Lower lobe of right lung (tissue), 2 donors: ENCODE measurements around the gene RHOBTB3. TPM values are rescaled to one million over a fixed set of nuclear protein-coding genes. Genes with fewer than 3 reads are reported as not detected.
A peak's percentile ranks its signal among the peaks of the same experiment; 100 is the strongest.

Experiments used
- ATAC-seq, 2 donors: fragments of 200-7000 bp; cut with Tn5 transposase; one replicate each; pipeline ENCODE4 v1.9.1; 2020 to 2022; ENCODE audit warnings: mild to moderate bottlenecking in 2 of 2, moderate library complexity in 2 of 2
- DNase-seq: peaks from one replicate; pipeline ENCODE4 v3.0.0-alpha.2; 2020
- H3K27ac ChIP-seq: fragments of 200-600 bp; one replicate; pipeline ENCODE4 v1.8.0; 2022
- H3K27me3 ChIP-seq: fragments of 200-600 bp; one replicate; pipeline ENCODE4 v1.8.0; 2022; ENCODE audit warnings: low read depth
- H3K36me3 ChIP-seq: fragments of 200-600 bp; one replicate; pipeline ENCODE4 v1.8.0; 2022; ENCODE audit warnings: mild to moderate bottlenecking
- H3K4me1 ChIP-seq: fragments of 200-600 bp; one replicate; pipeline ENCODE4 v1.8.0; 2022
- H3K4me3 ChIP-seq: fragments of 200-600 bp; one replicate; pipeline ENCODE4 v1.8.0; 2022; ENCODE audit warnings: mild to moderate bottlenecking
- H3K9me3 ChIP-seq: fragments of 200-600 bp; one replicate; pipeline ENCODE4 v1.8.0; 2022
- intact Hi-C: fragments of 100-400 bp; cut with DNase I; formaldehyde crosslinking; loops from one replicate; pipeline ENCODE4 v1.11.0; 2022
- total RNA-seq: library from RNA; stranded (reverse); fragmentation: NEBNext Ultra II Directional; extraction: Animal tissue kit (Norgen Biotek cat#: 25700); gene quantifications from one replicate; pipeline ENCODE4 v1.2.1, GENCODE V29; 2021
- TF ChIP-seq, protein P1 (sequence below): fragments of 200-600 bp; IDR thresholded peaks from one replicate; pipeline ENCODE4 v1.8.0; 2022; ENCODE audit warnings: antibody characterized with exemption, mild to moderate bottlenecking
- donor health status: DM: no; HTN: yes; CAD: no; lungs with severe emphysema.

Gene RHOBTB3
- total RNA-seq, 1 donor from 2014 or later: 51.7 TPM

DNA sequence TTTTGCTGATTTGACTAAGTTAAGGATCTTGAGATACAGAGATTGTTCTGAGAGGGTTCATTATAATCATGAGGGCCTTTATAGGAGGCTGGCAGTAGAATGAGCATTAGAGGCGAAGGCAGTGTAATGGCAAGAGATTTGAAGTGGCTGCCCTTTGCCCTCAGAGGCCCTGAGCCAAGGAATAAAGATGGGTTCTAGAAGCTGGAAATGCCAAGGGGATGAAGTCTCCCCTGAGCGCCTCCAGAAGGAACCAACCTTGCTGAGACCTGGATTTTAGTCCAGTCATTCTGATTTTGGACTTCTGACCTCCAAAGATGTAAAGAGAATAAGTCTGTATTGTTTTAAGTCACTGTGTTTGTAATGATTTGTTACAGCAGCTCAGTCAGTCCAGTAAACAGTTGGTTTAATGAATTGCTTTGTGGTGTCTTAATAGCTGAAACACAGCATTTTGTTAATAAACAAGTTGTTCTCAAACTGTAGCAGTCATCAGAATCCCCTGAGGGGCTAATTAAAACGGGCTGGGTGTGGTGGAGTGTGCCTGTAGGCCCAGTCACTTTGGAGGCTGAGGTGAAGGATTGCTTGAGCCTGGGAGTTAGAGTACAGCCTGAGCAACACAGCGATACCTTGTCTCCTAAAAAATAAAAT, 68.2 kb downstream of the RHOBTB3 start:
- H3K27ac ChIP-seq: no peak overlapping the region
- H3K4me3 ChIP-seq: no peak overlapping the region
- H3K4me1 ChIP-seq: peaks cover 5% of the 10 kb centered on the region
- no peaks in the 10 kb centered on the region for H3K36me3 ChIP-seq
- DNase-seq: no peak
- no peaks in the 10 kb centered on the region for H3K27me3 ChIP-seq
- TF ChIP-seq, protein P1, sequence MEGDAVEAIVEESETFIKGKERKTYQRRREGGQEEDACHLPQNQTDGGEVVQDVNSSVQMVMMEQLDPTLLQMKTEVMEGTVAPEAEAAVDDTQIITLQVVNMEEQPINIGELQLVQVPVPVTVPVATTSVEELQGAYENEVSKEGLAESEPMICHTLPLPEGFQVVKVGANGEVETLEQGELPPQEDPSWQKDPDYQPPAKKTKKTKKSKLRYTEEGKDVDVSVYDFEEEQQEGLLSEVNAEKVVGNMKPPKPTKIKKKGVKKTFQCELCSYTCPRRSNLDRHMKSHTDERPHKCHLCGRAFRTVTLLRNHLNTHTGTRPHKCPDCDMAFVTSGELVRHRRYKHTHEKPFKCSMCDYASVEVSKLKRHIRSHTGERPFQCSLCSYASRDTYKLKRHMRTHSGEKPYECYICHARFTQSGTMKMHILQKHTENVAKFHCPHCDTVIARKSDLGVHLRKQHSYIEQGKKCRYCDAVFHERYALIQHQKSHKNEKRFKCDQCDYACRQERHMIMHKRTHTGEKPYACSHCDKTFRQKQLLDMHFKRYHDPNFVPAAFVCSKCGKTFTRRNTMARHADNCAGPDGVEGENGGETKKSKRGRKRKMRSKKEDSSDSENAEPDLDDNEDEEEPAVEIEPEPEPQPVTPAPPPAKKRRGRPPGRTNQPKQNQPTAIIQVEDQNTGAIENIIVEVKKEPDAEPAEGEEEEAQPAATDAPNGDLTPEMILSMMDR: no peak
- intact Hi-C loops: no loop called here
- no peak for ATAC-seq
- H3K9me3 ChIP-seq: no peaks in the 10 kb centered on the region

DNA sequence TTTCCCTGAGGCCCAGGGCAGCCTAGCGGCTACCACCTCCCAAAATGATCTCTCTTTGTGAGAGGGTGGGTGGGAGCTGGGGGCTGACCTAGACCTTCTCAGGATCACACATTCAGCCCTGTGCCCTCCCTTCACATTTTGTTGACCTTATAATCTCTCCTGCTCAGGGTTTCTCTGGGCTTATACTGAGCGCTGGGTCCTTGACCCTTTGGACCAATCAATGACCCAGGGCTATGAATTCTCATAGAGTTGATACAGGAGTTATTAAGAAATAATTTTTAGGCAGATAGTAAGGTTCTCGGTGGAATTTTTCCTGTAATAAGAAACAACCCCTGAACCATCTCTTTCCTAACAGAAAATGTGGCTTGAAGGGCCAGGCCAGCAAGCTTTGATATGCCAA, 69.4 kb downstream of the RHOBTB3 start:
- Histone ChIP-seq H3K27me3 (no peaks in the 10 kb centered on the region), H3K27ac (no peak overlapping the region), H3K4me1 (peaks cover 5% of the 10 kb centered on the region), H3K4me3 (no peak overlapping the region), H3K36me3 (no peaks in the 10 kb centered on the region), H3K9me3 (peaks cover 9% of the 10 kb centered on the region)
- intact Hi-C loops: no loop called here
- no peak for ATAC-seq
- TF ChIP-seq, protein P1: no peak
- no peak for DNase-seq

DNA sequence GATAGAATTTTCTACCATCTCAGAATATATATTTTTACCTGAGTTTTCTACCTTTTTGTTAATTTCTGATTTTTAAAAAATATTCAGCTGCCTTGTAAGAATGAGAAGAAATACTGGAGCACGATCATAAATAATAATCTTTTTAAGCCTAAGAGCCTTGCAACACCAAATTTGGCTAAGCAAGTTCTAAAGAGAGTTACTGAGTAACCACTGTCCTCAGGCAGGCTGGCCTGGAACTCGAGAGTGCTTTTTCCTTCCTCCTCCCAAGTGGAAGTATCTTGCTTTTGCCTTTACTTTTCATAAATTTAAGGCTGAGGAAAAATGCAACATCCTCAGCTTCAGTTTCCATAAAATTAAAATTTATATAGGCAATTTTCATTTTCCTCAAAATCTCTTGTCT, 70.4 kb downstream of the RHOBTB3 start:
- Histone ChIP-seq H3K27ac (no peak overlapping the region), H3K4me3 (no peak overlapping the region), H3K4me1 (peaks cover 5% of the 10 kb centered on the region), H3K36me3 (no peaks in the 10 kb centered on the region), H3K9me3 (peaks cover 9% of the 10 kb centered on the region), H3K27me3 (no peaks in the 10 kb centered on the region)
- DNase-seq (no peak), ATAC-seq (peak in 1 of 2 donors; percentile 67)
- intact Hi-C loops: no loop called here
- TF ChIP-seq, protein P1: no peak

DNA sequence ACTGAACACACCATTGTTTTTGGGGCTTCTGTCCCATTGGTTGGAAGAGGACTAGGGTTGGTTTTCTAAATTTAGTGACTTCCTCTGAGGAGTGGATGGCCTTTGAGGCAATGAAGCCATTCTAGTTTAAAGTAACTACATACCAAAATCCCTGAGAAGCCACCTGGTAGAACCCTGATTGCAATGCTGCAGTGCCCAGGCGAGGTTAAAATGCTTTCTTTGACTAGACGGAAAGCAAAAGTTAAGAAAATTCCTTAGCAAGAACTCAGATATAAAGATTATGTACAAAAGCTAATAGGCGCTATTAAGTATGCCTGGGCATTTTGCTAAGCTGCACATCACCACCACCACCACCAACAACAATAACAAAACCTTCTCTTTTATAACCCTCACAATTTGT, 70.8 kb downstream of the RHOBTB3 start:
- TF ChIP-seq, protein P1: no peak
- H3K27ac ChIP-seq: no peak overlapping the region
- H3K4me3 ChIP-seq: no peak overlapping the region
- peaks cover 5% of the 10 kb centered on the region for H3K4me1 ChIP-seq
- intact Hi-C loops: no loop called here
- H3K9me3 ChIP-seq: peaks cover 9% of the 10 kb centered on the region
- DNase-seq (no peak), ATAC-seq (peak in 1 of 2 donors; percentile 28)
- H3K27me3 ChIP-seq: no peaks in the 10 kb centered on the region
- no peaks in the 10 kb centered on the region for H3K36me3 ChIP-seq

DNA sequence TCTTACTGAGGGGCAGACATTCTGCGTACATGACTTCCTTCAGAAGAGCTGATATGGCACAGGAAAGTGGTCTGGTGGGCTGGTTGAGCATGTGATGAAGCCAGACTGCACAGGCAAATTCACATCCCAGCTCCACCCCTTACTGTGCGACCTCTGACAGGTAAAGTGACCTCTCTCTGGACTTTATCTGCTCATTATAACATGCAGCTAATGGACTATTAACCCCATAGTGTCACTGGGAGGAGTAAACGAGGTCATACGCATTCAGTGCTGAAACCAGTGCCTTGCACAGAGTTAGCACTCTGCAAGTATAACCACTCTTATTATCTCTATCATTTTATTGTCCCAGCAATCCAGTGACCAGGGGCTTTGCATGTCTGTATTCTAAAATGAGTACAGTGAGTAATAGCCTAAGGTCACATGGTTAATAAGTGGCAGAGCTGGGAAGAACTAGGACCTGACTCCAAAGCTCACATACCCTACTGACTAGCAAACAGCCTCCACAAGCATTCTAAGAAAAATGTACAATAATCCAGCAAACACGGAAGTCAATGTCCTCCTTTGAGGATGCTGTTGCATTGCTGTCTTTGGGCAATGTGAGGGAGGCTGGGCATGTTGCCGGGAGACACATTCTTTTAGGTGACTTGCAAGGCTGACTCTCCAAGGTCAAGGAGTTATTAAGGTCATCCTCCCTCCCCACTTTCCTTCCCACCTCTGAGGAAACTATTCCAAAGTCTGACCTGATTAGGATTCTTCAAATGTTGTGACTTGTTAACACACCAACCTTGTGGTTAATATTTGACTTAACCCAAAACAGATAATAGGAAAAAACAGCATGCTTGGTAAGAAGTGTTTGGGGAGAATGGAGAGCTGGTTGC, 72.4 kb downstream of the RHOBTB3 start:
- H3K36me3 ChIP-seq: no peaks in the 10 kb centered on the region
- ATAC-seq (peak in 1 of 2 donors; percentile 50), DNase-seq (no peak)
- peaks cover 9% of the 10 kb centered on the region for H3K9me3 ChIP-seq
- intact Hi-C loops: no loop called here
- H3K4me1 ChIP-seq: peaks cover 14% of the 10 kb centered on the region
- TF ChIP-seq, protein P1: no peak
- no peaks in the 10 kb centered on the region for H3K27me3 ChIP-seq
- no peak overlapping the region for H3K27ac ChIP-seq
- H3K4me3 ChIP-seq: no peak overlapping the region
